Ectodermal cell (in vitro differentiated cells): ENCODE results near the gene SLC30A1.

ENCODE experiments used
- H3K27ac ChIP-seq: 2 replicates; pipeline ENCODE4 v1.7.0; 2013; ENCODE audit warnings: mild to moderate bottlenecking, low read depth, low read length; ENCODE audit not compliant: insufficient read depth, poor library complexity, severe bottlenecking
- H3K27me3 ChIP-seq: 2 replicates; pipeline ENCODE4 v1.7.0; 2013; ENCODE audit warnings: mild to moderate bottlenecking, low read length; ENCODE audit not compliant: insufficient read depth, control insufficient read depth, poor library complexity, severe bottlenecking
- H3K36me3 ChIP-seq: one replicate; pipeline ENCODE4 v1.7.0; 2013; ENCODE audit warnings: low read length; ENCODE audit not compliant: control insufficient read depth, insufficient read depth
- H3K4me1 ChIP-seq: one replicate; pipeline ENCODE4 v1.7.0; 2013; ENCODE audit warnings: low read length; ENCODE audit not compliant: control insufficient read depth, insufficient read depth
- H3K4me3 ChIP-seq: 2 replicates; pipeline ENCODE4 v1.7.0; 2013; ENCODE audit warnings: low read depth, low read length, control low read depth; ENCODE audit not compliant: insufficient read depth
- H3K9me3 ChIP-seq: 2 replicates; pipeline ENCODE4 v1.7.0; 2013; ENCODE audit warnings: mild to moderate bottlenecking, low read length, moderate library complexity; ENCODE audit not compliant: control insufficient read depth
- WGBS, 2 experiments: methylation state at CpG; one replicate each; pipeline ENCODE4 v1.1.7; 2013; ENCODE audit warnings: missing lambda C conversion rate in 2 of 2; 5-methylcytosine and 5-hydroxymethylcytosine counted together

Gene SLC30A1

GRCh38 chr1:211524521-211524920, 54.4 kb downstream of the SLC30A1 start:
- 85 to 86% methylated on average over 10 of the region's 10 CpGs for WGBS, 2 experiments
- Histone ChIP-seq H3K4me1 (no peaks in the 10 kb centered on the region), H3K9me3 (no peaks in the 10 kb centered on the region), H3K36me3 (no peaks in the 10 kb centered on the region), H3K4me3 (no peak overlapping the region), H3K27ac (no peak overlapping the region), H3K27me3 (no peaks in the 10 kb centered on the region)

- Histone ChIP-seq H3K27ac (no peak overlapping the region), H3K9me3 (no peaks in the 10 kb centered on the region), H3K4me3 (no peak overlapping the region), H3K27me3 (no peaks in the 10 kb centered on the region), H3K36me3 (no peaks in the 10 kb centered on the region), H3K4me1 (no peaks in the 10 kb centered on the region)
- WGBS, 2 experiments, result 91 to 95% methylated on average over 4 to 6 of the region's 6 CpGs
Observed at GRCh38 chr1:211522804-211523203, 56.2 kb downstream of the SLC30A1 start.
